Measurements from ENCODE around the gene CSE1L.

DNA sequence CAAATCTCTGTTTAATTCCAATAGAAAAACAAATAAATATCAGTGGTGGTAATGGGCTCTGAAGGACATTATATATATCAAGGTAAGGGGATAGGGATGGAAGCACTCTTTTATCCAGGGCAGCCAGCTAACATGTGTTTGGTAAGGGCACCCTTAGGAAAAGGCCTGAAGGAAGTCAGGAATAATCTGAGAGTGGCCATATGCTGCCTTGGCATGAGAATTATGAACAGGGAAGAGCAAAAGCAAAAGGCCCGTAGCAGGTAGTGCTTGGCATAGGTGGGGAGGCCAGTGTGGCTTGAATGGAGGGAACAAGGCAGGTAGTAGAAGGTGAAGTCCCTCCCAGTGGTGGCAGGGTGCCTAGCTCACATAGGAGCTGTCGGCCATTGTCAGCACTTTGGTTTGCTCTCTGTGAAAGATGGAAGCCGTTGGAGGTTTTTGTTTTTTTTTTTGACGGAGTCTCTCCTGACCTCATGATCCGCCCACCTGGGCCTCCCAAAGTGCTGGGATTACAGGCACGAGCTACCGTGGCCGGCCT is 39.6 kb upstream of the CSE1L start:
- TF ChIP-seq, protein P1, sequence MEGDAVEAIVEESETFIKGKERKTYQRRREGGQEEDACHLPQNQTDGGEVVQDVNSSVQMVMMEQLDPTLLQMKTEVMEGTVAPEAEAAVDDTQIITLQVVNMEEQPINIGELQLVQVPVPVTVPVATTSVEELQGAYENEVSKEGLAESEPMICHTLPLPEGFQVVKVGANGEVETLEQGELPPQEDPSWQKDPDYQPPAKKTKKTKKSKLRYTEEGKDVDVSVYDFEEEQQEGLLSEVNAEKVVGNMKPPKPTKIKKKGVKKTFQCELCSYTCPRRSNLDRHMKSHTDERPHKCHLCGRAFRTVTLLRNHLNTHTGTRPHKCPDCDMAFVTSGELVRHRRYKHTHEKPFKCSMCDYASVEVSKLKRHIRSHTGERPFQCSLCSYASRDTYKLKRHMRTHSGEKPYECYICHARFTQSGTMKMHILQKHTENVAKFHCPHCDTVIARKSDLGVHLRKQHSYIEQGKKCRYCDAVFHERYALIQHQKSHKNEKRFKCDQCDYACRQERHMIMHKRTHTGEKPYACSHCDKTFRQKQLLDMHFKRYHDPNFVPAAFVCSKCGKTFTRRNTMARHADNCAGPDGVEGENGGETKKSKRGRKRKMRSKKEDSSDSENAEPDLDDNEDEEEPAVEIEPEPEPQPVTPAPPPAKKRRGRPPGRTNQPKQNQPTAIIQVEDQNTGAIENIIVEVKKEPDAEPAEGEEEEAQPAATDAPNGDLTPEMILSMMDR (IDR thresholded peaks at IDR 0.05; ENCODE audit: poor library complexity, severe bottlenecking) = no peak
- no peak for TF ChIP-seq EP300 (conservative IDR thresholded peaks at IDR 0.05; ENCODE audit: poor library complexity, severe bottlenecking)
- TF ChIP-seq POLR2AphosphoS5 (IDR thresholded peaks at IDR 0.05) = no peak
- TF ChIP-seq MXI1 (conservative IDR thresholded peaks at IDR 0.05; ENCODE audit: poor library complexity, severe bottlenecking) = no peak
- TF ChIP-seq EZH2 (IDR thresholded peaks at IDR 0.05; ENCODE audit: borderline replicate concordance, insufficient read depth, low read length, poor library complexity, severe bottlenecking) = no peak
- no peak for TF ChIP-seq SMC3 (conservative IDR thresholded peaks at IDR 0.05; ENCODE audit: poor library complexity)
- no peak for TF ChIP-seq TAF1 (IDR thresholded peaks at IDR 0.05; ENCODE audit: low read depth)
